ENCODE data around the gene ARSD.

- TF ChIP-seq, protein P1, sequence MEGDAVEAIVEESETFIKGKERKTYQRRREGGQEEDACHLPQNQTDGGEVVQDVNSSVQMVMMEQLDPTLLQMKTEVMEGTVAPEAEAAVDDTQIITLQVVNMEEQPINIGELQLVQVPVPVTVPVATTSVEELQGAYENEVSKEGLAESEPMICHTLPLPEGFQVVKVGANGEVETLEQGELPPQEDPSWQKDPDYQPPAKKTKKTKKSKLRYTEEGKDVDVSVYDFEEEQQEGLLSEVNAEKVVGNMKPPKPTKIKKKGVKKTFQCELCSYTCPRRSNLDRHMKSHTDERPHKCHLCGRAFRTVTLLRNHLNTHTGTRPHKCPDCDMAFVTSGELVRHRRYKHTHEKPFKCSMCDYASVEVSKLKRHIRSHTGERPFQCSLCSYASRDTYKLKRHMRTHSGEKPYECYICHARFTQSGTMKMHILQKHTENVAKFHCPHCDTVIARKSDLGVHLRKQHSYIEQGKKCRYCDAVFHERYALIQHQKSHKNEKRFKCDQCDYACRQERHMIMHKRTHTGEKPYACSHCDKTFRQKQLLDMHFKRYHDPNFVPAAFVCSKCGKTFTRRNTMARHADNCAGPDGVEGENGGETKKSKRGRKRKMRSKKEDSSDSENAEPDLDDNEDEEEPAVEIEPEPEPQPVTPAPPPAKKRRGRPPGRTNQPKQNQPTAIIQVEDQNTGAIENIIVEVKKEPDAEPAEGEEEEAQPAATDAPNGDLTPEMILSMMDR (IDR thresholded peaks at IDR 0.05) = no peak
- no peak for TF ChIP-seq ZFX (IDR thresholded peaks at IDR 0.05; ENCODE audit: borderline replicate concordance)
Measured at GRCh38 chrX:2854918-2855317, 74.2 kb downstream of the ARSD start.

Measured in 22Rv1 (cell line).